ENCODE results near the gene ATP5MC2. TPM values are rescaled to one million over a fixed set of nuclear protein-coding genes. Genes with fewer than 3 reads are reported as not detected.

ATP5MC2 gene
- total RNA-seq, 1 donor from 2014 or later, result 596 TPM

DNA sequence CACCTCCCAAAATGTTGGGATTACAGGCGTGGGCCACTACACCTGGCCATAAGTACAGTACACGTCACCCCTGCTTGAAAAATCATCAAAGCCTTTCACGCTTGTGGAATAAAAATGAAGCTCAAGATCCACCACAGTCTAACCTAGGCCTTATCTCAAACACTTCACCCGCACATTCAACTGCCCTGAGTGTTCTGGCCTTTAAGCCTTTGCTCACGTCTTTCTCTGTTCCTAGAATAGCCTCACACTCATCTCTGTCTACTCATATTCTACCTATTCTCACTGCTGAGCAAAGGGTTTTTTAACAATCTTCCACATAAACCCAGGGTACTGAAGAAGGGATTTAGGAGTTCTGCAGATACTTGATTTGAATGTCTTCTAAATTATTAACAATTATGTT, 41.4 kb upstream of the ATP5MC2 start:
- no peaks in the 10 kb centered on the region for H3K27me3 Mint-ChIP-seq (ENCODE audit: low read depth)
- no peak overlapping the region for H3K4me3 Mint-ChIP-seq
- TF ChIP-seq, protein P1, sequence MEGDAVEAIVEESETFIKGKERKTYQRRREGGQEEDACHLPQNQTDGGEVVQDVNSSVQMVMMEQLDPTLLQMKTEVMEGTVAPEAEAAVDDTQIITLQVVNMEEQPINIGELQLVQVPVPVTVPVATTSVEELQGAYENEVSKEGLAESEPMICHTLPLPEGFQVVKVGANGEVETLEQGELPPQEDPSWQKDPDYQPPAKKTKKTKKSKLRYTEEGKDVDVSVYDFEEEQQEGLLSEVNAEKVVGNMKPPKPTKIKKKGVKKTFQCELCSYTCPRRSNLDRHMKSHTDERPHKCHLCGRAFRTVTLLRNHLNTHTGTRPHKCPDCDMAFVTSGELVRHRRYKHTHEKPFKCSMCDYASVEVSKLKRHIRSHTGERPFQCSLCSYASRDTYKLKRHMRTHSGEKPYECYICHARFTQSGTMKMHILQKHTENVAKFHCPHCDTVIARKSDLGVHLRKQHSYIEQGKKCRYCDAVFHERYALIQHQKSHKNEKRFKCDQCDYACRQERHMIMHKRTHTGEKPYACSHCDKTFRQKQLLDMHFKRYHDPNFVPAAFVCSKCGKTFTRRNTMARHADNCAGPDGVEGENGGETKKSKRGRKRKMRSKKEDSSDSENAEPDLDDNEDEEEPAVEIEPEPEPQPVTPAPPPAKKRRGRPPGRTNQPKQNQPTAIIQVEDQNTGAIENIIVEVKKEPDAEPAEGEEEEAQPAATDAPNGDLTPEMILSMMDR (conservative IDR thresholded peaks at IDR 0.05), result no peak
- peaks cover 2% of the 10 kb centered on the region for H3K4me1 Mint-ChIP-seq
- H3K27ac Mint-ChIP-seq (ENCODE audit: unreplicated experiment), result peak overlapping the region; percentile 68
- no peaks in the 10 kb centered on the region for H3K9me3 Mint-ChIP-seq
- no peak for DNase-seq (ENCODE audit: low read depth, low spot score)
- H3K36me3 Mint-ChIP-seq (ENCODE audit: low read depth), result no peaks in the 10 kb centered on the region

GRCh38 chr12:53714004-53714403, 38.1 kb upstream of the ATP5MC2 start:
- TF ChIP-seq, protein P1 (conservative IDR thresholded peaks at IDR 0.05), result no peak
- Mint-ChIP-seq H3K27ac (ENCODE audit: unreplicated experiment) (no peak overlapping the region), H3K4me1 (peaks cover 10% of the 10 kb centered on the region), H3K27me3 (ENCODE audit: low read depth) (peaks cover 17% of the 10 kb centered on the region), H3K4me3 (no peak overlapping the region), H3K9me3 (no peaks in the 10 kb centered on the region), H3K36me3 (ENCODE audit: low read depth) (no peaks in the 10 kb centered on the region)
- DNase-seq (ENCODE audit: low read depth, low spot score), result no peak

GRCh38 chr12:53713516-53713915, 37.6 kb upstream of the ATP5MC2 start:
- Mint-ChIP-seq H3K4me1 (peaks cover 10% of the 10 kb centered on the region), H3K4me3 (no peak overlapping the region), H3K27ac (ENCODE audit: unreplicated experiment) (no peak overlapping the region), H3K9me3 (no peaks in the 10 kb centered on the region), H3K36me3 (ENCODE audit: low read depth) (no peaks in the 10 kb centered on the region), H3K27me3 (ENCODE audit: low read depth) (peaks cover 22% of the 10 kb centered on the region)
- DNase-seq (ENCODE audit: low read depth, low spot score), result no peak
- TF ChIP-seq, protein P1 (conservative IDR thresholded peaks at IDR 0.05), result no peak

- H3K27ac Mint-ChIP-seq (ENCODE audit: unreplicated experiment), result peak overlapping the region; percentile 59
- H3K4me3 Mint-ChIP-seq, result no peak overlapping the region
- peaks cover 10% of the 10 kb centered on the region for H3K4me1 Mint-ChIP-seq
- H3K36me3 Mint-ChIP-seq (ENCODE audit: low read depth), result no peaks in the 10 kb centered on the region
- TF ChIP-seq, protein P1 (conservative IDR thresholded peaks at IDR 0.05), result no peak
- H3K27me3 Mint-ChIP-seq (ENCODE audit: low read depth), result peaks cover 30% of the 10 kb centered on the region
- DNase-seq (ENCODE audit: low read depth, low spot score), result no peak
- H3K9me3 Mint-ChIP-seq, result no peaks in the 10 kb centered on the region
These were observed 36.3 kb upstream of the ATP5MC2 start for GRCh38 chr12:53712059-53712643.

DNA sequence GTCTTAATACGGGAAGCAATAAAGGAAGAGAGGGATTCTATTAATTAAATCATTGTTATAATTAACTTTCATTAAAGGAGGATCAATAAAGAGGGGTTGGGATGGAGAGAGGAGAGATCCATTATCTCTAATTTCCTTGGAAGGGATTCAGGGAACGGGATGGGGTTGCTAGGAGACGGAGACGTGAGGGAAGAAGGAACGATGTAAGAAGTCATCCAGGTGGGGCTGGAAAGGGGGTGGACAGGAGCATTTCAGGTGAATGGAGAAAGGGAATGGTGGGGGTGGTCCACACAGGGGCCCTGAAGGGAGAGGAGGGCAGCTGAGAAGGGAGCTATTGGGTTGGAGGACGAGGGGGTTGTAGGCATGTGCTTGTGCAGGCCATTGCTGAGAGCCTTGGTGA, 34.2 kb upstream of the ATP5MC2 start:
- Mint-ChIP-seq H3K27ac (ENCODE audit: unreplicated experiment) (no peak overlapping the region), H3K27me3 (ENCODE audit: low read depth) (peaks cover 50% of the 10 kb centered on the region)
- TF ChIP-seq, protein P1 (conservative IDR thresholded peaks at IDR 0.05), result no peak

More for the DNA sequence above, 34.2 kb upstream of the ATP5MC2 start:
- Mint-ChIP-seq H3K4me1 (peaks cover 10% of the 10 kb centered on the region), H3K4me3 (no peak overlapping the region), H3K9me3 (no peaks in the 10 kb centered on the region), H3K36me3 (ENCODE audit: low read depth) (no peaks in the 10 kb centered on the region)
- DNase-seq (ENCODE audit: low read depth, low spot score), result no peak

Measured in neural crest cell (in vitro differentiated cells).